WI38 (cell line): ENCODE data around the gene LY6G6D.
A peak's percentile ranks its signal among the peaks of the same experiment; 100 is the strongest.

ENCODE experiments used
- H3K4me3 ChIP-seq: 2 replicates; pipeline ENCODE4 v1.5.1; 2011; ENCODE audit warnings: low read depth, mild to moderate bottlenecking, control low read depth, low read length
- CTCF ChIP-seq: IDR thresholded peaks from 2 replicates; pipeline ENCODE4 v1.5.1; 2012; ENCODE audit warnings: low read depth, mild to moderate bottlenecking, control low read depth, low read length

Gene LY6G6D

GRCh38 chr6:31715022-31715958 is at the start of gene LY6G6D:
Gene LY6G6D (plus strand): TSS chr6:31715348. CDS start chr6:31715356, 8 bp downstream.
- H3K4me3 ChIP-seq, result no peak within 1 kb of the TSS
- no peak for TF ChIP-seq CTCF

- H3K4me3 ChIP-seq, result peak within 1 kb of the TSS; percentile 69
- TF ChIP-seq CTCF, result no peak
Measured at GRCh38 chr6:31665501-31666336, 49.4 kb upstream of the LY6G6D start, which contains the start of gene CSNK2B. Gene CSNK2B (plus strand): TSS chr6:31666080. CDS start chr6:31666832, 752 bp downstream.

- H3K4me3 ChIP-seq, result peak overlapping the region; percentile 69
- TF ChIP-seq CTCF, result no peak
Measured at GRCh38 chr6:31666337-31666965, 48.7 kb upstream of the LY6G6D start.

GRCh38 chr6:31669676-31670075 is 45.5 kb upstream of the LY6G6D start, which contains the start of gene LY6G5B:
Gene LY6G5B (plus strand): TSS chr6:31669976. CDS start chr6:31670951, 975 bp downstream.
- no peak within 1 kb of the TSS for H3K4me3 ChIP-seq
- TF ChIP-seq CTCF, result no peak

GRCh38 chr6:31676322-31676903 is 38.7 kb upstream of the LY6G6D start:
- no peak overlapping the region for H3K4me3 ChIP-seq
- TF ChIP-seq CTCF, result no peak

- H3K4me3 ChIP-seq, result no peak overlapping the region
- TF ChIP-seq CTCF, result no peak
Measured at GRCh38 chr6:31676904-31677303, 38.2 kb upstream of the LY6G6D start.
